ENCODE results near the gene SPO11. TPM values are rescaled to one million over a fixed set of nuclear protein-coding genes. Genes with fewer than 3 reads are reported as not detected.
"Not testable (repeated sequence)": the region's sequence is repeated elsewhere in the genome, so short reads cannot be mapped to it uniquely, and the experiment has no call there.

SPO11 gene
- total RNA-seq, 1 donor from 2014 or later, result not detected

DNA sequence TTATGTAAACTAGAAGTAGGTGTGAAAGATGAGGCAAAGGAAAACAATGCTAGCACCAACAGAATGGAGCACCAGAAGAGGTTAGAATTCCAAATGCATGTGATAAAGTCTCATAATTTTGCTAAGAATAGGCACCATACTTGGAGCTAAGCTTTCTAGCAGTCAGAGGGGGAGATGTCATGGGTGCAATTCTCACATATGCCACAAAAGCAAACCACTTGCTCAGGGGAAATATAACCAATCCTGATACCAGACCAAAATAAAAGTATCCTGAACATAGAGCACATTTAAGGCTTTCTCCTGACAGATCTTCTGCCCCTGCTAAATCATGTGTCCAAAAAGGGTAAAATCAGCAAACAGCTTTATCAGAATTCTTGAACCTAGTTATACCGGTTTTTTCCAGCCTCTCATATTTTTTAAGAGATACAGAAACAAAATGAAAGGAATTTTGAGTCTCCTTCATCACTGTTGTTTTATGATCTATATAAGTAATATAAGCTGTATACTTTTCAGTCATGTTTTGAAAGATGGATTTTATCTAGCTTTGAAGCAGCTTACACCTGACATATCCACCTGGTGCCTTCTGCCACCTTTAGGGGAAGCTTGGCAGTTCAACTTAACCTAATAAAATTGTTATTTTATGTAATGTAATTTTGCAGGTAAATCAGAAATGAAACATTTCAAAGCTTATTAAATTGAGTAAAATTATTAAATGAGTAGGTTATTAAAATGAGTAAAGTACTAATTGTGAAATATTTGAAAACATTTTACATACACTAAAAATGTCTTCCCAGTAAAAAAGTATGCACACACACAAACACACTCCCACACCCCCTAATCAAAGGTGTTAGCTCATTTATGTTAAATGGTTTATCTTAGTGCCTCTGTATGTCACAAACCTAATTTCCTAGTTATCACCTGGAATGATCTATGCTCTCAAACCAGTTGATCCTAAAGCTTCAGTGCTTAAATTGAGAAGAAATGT is 2.8 kb downstream of the SPO11 start:
- DNase-seq (ENCODE audit: extremely low read depth, low read depth, low spot score), result no peak

DNA sequence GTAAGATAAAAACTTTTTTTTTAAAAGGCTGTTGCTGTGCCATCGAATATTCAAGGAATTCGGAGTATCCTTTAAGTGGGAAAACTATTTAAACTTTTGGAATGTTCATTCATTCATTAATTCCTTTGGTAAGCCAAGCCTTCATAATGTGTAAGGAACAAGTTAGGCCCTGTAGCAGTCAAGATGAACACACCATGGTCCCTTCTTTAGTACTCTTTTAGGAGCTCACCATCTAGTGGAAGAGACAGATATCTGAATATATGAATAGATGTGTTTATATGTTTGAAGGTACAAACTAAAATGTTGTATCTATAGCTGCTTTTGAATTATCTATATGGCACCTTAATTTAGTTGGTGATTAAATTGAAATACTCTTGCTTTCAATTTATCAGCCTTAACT is 5.8 kb downstream of the SPO11 start:
- DNase-seq (ENCODE audit: extremely low read depth, low read depth, low spot score), result no peak

DNA sequence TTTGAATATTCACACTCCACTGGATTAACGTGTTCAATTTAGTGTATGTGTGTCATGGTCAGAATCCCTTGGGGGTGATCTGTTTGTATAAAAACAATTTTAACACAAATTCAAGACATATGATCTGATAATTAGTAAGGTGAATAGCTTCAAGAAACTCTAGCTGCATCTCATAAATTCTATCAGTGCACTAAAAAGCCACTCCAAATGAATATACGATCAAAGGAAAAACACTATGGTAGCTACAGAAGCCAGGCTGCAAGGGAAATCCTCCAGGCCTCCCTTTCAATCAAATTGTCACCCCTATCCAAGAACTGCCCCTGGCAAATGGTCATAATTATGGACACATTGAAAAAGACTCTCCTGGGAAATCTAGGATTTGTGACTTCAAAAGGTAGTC is 12.1 kb downstream of the SPO11 start:
- no peak for DNase-seq (ENCODE audit: extremely low read depth, low read depth, low spot score)

DNA sequence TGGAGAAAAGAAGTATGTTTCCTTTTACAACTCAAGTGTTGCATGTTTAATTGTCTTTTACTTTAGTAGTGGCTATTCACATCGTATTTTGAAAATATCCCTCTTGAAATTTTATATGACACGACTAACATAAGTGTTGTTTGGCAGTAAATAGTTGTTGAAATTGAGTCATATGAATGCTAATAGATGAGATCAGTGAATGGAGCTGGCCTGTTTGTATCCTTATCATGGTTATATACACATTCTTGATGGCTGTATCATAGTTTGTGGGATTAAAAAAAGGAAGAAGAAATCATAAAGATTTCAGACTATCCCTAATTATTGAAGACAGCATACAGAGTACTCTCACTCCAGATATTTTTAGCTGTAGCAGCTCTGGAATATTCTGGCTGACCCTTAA is 13.2 kb downstream of the SPO11 start:
- DNase-seq (ENCODE audit: extremely low read depth, low read depth, low spot score), result no peak

DNA sequence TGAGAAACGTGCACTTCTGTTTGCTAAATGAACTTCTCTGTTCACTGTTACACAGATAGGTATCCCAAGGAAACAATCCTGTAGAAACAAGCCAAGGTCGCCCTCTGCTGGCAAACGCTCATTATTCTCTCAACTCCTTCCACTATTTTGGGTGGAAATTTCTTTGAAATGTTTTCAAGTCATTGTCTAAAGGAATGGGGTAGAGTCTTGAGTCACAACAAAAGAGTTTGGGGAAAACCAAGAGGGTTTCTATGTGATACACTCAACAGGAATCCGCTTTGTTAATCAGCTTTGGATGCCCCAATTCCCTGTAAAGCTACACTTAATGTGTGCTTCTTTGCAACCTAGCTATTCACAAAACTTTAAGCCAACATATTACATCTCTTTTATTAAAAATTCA is 16.9 kb downstream of the SPO11 start:
- peak; percentile 51 for DNase-seq (ENCODE audit: extremely low read depth, low read depth, low spot score)

DNA sequence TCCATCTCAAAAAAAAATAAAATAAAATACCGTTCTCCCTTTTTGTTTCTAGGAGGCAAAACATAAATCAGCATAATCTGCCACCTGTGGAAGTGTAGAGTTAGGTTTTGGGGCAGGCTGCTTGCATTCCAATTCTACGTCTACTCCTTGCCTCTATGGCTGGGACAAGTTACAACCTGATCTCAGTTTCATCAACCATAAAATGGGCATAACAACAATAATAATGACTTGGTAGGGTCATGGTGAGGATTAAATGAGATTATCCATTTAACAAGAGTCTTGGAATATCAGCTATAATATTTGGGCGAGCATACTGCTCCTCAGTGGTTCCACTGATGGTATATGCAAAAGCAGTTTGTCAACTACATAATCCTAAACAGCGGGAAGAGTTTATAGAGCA is 17.8 kb downstream of the SPO11 start:
- no peak for DNase-seq (ENCODE audit: extremely low read depth, low read depth, low spot score)

DNA sequence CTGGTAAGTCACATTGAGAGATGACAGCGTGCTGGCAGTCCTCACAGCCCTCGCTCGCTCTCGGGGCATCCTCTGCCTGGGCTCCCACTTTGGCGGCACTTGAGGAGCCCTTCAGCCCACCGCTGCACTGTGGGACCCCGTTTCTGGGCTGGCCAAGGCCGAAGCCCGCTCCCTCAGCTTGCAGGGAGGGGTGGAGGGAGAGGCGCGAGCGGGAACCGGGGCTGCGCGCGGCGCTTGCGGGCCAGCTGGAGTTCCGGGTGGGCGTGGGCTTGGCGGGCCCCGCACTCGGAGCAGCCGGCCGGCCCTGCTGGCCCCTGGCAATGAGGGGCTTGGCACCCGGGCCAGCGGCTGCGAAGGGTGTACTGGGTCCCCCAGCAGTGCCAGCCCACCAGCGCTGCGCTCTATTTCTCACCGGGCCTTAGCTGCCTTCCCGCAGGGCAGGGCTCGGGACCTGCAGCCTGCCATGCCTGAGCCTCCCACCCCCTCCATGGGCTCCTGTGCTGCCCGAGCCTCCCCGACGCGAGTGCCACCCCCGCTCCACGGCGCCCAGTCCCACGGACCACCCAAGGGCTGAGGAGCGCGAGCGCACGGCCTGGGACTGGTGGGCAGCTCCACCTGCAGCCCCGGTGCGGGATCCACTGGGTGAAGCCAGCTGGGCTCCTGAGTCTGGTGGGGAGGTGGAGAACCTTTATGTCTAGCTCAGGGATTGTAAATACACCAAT is 18.8 kb downstream of the SPO11 start:
- not testable (repeated sequence) for DNase-seq (ENCODE audit: extremely low read depth, low read depth, low spot score)

DNA sequence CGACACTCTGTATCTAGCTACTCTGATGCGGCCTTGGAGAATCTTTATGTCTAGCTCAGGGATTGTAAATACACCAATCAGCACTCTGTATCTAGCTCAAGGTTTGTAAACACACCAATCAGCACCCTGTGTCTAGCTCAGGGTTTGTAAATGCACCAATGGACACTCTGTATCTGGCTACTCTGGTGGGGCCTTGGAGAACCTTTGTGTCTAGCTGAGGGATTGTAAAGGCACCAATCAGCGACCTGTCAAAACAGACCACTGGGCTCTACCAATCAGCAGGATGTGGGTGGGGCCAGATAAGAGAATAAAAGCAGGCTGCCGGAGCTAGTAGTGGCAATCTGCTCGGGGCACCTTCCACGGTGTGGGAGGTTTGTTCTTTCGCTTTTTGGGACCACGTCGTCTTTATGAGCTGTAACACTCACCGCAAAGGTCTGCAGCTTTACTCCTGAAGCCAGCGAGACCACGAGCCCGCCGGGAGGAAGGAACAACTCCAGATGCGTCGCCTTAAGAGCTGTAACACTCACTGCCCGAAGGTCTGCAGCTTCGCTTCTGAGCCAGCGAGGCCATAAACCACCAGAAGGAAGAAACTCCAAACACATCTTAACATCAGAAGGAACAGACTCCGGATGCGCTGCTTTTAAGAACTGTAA is 19.4 kb downstream of the SPO11 start:
- not testable (repeated sequence) for DNase-seq (ENCODE audit: extremely low read depth, low read depth, low spot score)

DNA sequence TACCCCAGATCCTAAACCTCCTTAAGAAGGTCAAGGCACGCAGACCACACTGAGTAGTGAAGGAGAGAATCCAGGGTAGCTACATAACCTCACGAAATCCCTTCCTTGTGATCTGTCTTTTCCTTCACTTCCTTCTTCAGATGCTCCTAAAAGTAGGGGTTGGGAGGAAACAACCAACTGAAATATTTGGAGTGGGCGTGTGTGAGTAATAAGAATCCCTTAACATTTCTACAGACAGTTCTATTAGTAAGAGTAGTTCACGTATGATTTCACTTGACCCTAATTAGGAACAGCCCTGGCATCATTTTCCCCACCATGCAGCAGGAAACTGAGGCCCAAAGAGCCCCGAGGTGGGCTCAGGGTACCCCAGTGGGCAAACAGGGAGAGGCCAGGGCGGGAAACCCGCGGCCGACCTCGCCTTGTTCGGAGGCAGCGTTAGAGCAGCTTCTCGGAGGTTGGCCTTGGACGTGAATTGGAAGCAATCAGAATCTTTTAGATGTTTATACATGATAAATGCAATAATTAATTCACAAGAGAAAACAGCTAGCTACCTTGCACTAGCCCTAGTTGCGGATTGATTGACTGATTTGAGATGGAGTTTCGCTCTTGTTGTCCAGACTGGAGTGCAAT is 20.6 kb downstream of the SPO11 start:
- no peak for DNase-seq (ENCODE audit: extremely low read depth, low read depth, low spot score)

DNA sequence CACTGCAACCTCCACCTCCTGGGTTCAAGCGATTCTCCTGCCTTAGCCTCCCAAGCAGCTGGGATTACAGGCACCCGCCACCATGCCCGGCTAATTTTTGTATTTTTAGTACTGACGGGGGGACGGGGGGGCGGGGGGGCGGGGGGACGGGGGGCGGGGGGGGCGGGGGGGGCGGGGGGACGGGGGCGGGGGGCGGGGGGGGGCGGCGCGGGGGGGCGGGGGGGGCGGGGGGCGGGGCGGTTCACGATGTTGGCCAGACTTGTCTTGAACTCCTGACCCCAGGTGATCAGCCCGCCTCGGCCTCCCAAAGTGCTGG is 21.1 kb downstream of the SPO11 start:
- not testable (repeated sequence) for DNase-seq (ENCODE audit: extremely low read depth, low read depth, low spot score)

DNA sequence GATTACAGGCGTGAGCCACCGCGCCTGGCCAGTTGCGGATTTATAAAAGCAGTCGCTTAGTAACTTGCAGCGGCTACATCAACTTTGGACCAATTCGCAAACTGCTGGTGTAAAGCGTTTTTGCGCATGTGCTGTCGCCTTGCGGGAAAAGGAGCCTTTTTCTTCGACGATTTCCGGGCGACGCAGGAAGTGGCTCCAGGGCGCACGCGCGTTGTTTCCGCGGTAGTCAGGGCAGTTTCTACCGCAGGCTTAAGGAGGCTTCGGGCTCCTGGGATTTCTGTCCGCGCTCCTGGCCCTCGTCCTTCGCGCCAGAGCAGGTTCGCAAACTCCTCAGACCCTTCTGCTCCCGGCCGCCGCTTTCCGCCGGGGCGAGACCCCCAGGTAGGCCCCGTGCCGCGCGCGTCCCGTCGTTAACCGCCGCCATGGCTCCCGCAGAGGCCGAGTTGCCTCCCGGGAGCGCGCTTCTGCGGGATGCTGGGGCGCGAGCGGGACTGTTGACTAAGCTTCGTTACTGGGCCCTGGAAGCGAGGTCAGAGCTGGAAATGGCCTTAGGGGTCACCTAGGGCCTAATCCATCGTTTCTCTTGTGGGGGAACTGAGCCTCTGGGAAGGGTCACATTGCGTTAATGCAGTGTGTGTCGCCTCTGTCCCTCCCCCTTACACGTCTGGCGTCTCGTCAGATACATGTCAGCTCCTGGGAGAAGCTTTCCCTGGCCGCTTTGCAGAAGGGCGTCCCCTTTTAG is 21.6 kb downstream of the SPO11 start, which contains the start of gene RAE1:
RAE1 (plus strand) TSS at position 214 of the 742 bp plus-strand sequence. CDS start 2,784 bp downstream, outside the sequence.
- DNase-seq (ENCODE audit: extremely low read depth, low read depth, low spot score), result peak; percentile 65

DNA sequence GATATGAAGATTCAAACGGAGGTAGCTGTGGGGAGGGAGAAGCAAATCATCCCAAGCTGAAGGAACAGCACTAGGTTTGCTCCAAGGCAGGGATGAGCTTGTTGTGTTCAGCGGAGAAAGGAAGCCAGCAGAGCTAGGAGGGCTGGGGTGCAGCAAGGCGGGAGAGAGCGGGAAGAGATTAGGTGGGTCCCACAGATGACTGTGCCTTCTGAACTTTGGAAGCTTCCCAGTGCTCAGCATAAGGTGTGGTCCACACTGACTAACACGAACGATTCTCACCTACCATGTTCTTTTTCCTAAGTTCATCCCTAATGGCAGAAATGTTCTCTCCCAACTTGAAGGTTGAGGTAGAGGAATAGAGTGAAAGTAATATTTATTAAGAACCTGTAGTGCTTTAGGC is 22.7 kb downstream of the SPO11 start:
- no peak for DNase-seq (ENCODE audit: extremely low read depth, low read depth, low spot score)

DNA sequence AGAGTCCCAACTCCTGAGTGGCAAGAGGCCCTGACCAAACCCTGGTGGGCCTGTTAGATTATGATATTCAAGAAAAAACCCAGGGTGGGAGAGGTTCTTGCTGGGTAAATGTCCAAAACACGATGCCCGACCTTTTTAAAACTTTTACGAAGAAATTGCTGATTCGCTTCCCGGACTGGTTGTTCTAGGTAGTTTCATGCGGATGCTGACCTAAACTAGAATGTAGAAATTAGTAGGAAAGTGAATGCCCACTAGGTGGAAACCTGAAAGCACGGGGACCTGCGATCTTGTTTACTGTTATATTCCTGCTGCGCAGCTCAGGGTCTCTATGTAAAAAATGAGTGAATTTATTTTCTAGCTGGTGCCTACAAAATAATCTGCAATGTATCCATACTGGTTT is 23.7 kb downstream of the SPO11 start:
- DNase-seq (ENCODE audit: extremely low read depth, low read depth, low spot score), result no peak

DNA sequence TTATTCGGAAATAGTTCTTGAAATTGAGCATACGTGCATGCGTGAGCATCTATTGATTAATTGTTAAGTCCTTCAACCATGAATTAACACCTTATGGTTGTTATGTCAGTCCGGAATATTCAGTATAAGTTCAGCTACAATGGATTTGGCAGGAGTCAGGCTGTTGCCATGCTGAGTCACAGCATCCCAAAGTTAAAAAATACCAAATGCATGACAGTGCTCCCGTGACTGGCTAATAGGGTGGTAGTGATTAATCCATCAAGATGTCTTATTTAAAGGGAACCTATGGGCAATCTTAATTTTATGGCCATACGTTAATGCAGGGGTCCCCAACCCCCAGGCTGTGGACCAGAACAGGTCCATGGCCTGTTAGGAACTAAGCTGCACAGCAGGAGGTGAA is 31.9 kb downstream of the SPO11 start:
- DNase-seq (ENCODE audit: extremely low read depth, low read depth, low spot score), result no peak

DNA sequence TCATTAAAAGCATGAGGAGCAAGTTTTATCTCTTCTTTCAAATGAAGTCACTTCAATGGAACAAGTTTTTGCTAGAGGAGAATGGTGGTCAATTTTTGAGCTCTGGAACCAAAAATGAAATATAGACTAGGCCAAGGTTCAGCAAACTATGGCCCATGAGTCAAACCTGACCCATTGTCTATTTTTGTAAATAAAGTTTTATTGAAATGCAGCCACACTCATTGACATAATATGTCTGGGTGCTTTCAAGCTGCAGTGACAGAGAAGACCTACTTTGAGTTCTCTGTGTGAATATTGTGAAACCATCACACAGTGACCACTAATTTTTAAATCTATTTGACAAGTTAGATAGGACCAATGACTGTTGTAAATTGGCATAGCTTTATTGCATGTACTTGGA is 34.8 kb downstream of the SPO11 start:
- no peak for DNase-seq (ENCODE audit: extremely low read depth, low read depth, low spot score)

DNA sequence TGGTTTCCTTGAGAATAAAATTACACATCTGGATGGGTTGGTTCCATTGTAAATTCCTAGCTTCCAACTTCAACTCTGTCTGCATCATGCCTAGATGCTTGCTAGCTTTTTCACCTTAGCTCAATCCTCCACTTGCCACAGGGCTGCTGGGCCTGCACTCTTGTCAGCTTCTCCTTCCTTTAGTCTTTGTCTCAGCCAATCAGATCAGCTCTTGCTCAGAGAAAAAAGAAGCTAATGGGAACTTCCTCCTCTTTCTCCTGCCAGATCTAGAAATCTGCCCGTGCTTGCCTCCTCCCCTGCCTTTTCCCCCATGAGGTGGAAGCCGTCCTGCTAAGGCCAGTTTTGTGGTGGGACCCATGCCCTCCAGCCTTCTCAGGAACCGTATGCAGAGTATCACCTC is 40.0 kb downstream of the SPO11 start:
- no peak for DNase-seq (ENCODE audit: extremely low read depth, low read depth, low spot score)

DNA sequence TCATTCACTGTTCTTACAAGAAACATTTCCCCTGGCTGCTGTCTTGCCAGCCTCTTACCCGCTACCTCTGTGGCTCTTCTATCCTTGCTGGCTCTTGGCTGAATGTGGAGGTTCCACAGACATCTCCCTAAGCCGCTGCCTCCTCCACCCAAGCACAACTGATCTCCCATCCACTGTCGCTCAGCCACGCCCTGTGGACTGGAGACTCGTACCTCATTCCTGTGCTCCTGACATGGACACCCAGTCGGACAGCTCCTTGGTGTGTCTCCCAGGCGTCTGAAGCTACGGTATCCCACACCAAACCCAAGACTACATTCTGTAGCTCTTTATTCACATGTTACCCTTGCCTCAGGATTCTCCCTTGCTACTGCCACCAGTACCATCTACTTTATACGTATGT is 40.7 kb downstream of the SPO11 start:
- DNase-seq (ENCODE audit: extremely low read depth, low read depth, low spot score), result no peak

DNA sequence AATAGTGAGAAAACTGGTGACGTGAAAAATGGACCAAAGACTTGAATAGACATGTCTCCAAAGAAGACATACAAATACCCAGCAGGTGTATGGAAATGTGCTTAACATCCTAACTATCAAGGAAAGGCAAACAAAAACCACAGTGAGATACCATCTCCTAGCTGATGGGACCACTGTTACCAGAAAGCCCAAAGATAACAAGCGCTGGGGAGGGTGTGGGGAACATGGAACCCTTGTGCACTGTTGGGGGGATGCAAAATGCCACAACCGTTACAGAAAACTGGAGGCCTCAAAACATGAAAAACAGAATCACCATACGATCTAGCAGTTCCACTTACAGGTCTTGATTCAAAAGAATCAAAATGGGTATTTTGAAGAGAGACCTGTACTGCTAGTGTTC is 41.8 kb downstream of the SPO11 start:
- no peak for DNase-seq (ENCODE audit: extremely low read depth, low read depth, low spot score)

DNA sequence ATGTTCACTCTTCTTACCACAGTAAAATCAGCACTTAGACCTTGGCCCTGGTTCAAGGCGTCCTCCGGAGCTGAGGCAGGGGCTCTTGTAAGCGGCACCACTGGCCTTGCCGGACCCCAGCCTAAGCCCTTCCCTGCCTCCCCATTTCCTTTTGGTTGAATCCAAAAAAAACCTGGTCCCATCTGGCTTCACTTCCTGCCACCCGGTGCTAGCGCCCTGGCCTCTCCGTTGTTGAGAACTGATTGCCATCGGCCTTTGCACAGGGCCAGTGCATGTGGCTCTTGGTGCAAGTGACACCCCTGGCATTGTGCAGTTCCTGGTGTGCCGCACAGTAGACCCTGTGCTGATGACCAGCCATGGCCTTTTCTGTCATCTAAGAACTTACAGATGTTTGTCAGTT is 42.6 kb downstream of the SPO11 start:
- DNase-seq (ENCODE audit: extremely low read depth, low read depth, low spot score), result no peak

DNA sequence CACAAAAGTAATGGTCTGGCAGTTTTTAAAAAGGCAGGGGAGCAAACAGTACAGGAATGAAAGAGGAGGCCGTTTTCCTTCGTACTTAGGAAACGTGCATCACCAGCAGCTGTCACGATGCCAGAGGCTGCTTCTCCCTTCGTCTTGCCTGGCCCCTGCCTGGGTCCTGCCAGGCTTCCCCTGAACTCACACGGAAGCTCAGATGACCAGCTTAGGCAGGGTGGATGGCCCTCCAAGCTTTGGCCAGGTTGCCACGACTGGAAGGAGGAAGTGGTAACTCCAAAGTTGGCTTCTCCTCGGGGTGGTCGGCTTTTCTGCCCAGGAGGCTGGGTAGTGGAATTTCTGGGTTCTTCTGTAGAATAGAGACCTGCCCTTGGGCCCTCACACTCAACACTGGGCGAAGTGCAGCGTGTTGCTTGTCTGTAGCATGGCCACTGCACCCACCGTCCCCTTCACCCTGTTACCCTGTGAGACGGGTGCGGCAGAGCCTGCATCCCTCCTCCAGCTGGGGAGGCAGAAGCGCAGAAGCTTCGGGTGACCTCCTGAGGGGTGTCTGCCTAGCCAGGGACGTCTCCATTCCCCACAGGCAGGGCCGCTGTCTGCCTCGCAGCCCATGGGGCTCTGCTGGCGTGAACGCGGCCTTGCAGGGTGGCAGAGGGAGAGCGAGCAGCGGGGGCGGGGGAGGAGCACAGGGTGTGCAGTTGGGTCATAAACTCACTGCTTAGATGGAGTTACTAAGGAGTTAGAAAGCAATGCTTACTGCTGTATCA is 43.2 kb downstream of the SPO11 start:
- no peak for DNase-seq (ENCODE audit: extremely low read depth, low read depth, low spot score)
